Esophagus muscularis mucosa (tissue), 4 donors: ENCODE measurements around the gene THSD4. TPM values are rescaled to one million over a fixed set of nuclear protein-coding genes. Genes with fewer than 3 reads are reported as not detected.
A peak's percentile ranks its signal among the peaks of the same experiment; 100 is the strongest.

Source experiments
- DNase-seq: peaks from one replicate; pipeline ENCODE4 v3.0.0-alpha.2; 2017; ENCODE audit errors: extremely low spot score
- H3K27ac ChIP-seq, 4 donors: fragments of 200-600 bp; sonication (generic); replicated peaks in 1 of 4; 1 replicate in 3 of 4; 2 replicates in 1 of 4; pipeline ENCODE4 v1.5.1; 2016 to 2019; ENCODE audit warnings: mild to moderate bottlenecking in 1 of 4
- H3K27me3 ChIP-seq, 4 donors: fragments of 200-600 bp; sonication (generic); one replicate each; pipeline versions ENCODE4 v1.5.1 to v1.6.0; 2016 to 2019
- H3K36me3 ChIP-seq, 4 donors: fragments of 200-600 bp; sonication (generic); one replicate each; pipeline ENCODE4 v1.5.1; 2016 to 2019
- H3K4me1 ChIP-seq, 4 donors: fragments of 200-600 bp; sonication (generic); one replicate each; pipeline ENCODE4 v1.5.1; 2016 to 2019
- H3K4me3 ChIP-seq, 4 donors: fragments of 200-600 bp; sonication (generic); 1 replicate in 2 of 4; 2 replicates in 2 of 4; pipeline ENCODE4 v1.5.1; 2016 to 2019; ENCODE audit warnings: mild to moderate bottlenecking in 4 of 4, moderate library complexity in 1 of 4
- H3K9me3 ChIP-seq, 4 donors: fragments of 200-600 bp; sonication (generic); 1 replicate in 3 of 4; 2 replicates in 1 of 4; pipeline ENCODE4 v1.5.1; 2016 to 2019
- EP300 ChIP-seq: sonication (generic); formaldehyde crosslinking; IDR thresholded peaks from one replicate; pipeline ENCODE4 v1.6.1; 2017; ENCODE audit warnings: antibody characterized with exemption
- POLR2A ChIP-seq: fragments of 450-650 bp; IDR thresholded peaks from one replicate; pipeline ENCODE4 v1.6.1; 2017; ENCODE audit warnings: antibody characterized with exemption, moderate library complexity, mild to moderate bottlenecking, low read depth
- POLR2AphosphoS5 ChIP-seq, 2 donors: sonication (generic); formaldehyde crosslinking; IDR thresholded peaks; one replicate each; pipeline ENCODE4 v1.6.1; 2017; ENCODE audit warnings: antibody characterized with exemption in 2 of 2
- WGBS: methylation state at CpG from one replicate; pipeline ENCODE4 v1.1.5; 2018; 5-methylcytosine and 5-hydroxymethylcytosine counted together
- intact Hi-C: fragments of 100-400 bp; cut with DNase I; formaldehyde crosslinking; loops from one replicate; pipeline ENCODE4 v1.15.1; 2023
- total RNA-seq, 4 donors: library from RNA; depleted of rRNA; stranded (reverse); fragments of >200 nt; gene quantifications; one replicate each; pipeline versions ENCODE4 v1.1.0 to v1.2.1, GENCODE V29; 2016
- TF ChIP-seq, protein P1 (sequence below), 3 experiments: fragments of 200-600 bp in 2 of 3; fragments of 450-650 bp in 1 of 3; sonication (generic) in 2 of 3; IDR thresholded peaks; one replicate each; pipeline ENCODE4 v1.5.1; 2017 to 2019; ENCODE audit warnings: antibody characterized with exemption in 3 of 3, mild to moderate bottlenecking in 2 of 3, moderate library complexity in 1 of 3

Gene THSD4
- total RNA-seq, 4 donors from 2014 or later = 3.2 to 6.6 (median 5.6) TPM

DNA sequence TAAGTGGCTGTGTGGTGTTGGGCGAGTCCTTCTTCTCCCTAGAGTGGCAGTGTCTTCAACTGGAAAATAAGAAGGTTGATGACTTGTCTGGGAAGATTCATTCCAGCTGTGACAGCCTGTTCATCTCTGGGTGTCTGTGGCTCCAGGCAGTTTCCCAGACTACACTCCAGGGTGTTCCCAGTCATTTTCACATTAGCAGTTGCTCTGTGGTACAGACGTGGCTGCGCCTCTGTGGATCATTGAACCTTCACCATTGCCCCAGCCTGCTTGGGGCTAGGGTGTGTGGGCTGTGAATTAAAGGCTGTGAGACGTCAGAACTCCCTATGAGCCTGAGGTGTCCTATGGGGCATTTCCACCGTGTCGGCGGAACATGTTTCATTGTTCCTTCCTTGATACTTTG lies 455.5 kb downstream of the THSD4 start:
- H3K4me3 ChIP-seq = no peak overlapping the region
- H3K36me3 ChIP-seq = no peaks in the 10 kb centered on the region
- no peak overlapping the region for H3K27ac ChIP-seq
- TF ChIP-seq EP300 = no peak
- TF ChIP-seq, protein P1, sequence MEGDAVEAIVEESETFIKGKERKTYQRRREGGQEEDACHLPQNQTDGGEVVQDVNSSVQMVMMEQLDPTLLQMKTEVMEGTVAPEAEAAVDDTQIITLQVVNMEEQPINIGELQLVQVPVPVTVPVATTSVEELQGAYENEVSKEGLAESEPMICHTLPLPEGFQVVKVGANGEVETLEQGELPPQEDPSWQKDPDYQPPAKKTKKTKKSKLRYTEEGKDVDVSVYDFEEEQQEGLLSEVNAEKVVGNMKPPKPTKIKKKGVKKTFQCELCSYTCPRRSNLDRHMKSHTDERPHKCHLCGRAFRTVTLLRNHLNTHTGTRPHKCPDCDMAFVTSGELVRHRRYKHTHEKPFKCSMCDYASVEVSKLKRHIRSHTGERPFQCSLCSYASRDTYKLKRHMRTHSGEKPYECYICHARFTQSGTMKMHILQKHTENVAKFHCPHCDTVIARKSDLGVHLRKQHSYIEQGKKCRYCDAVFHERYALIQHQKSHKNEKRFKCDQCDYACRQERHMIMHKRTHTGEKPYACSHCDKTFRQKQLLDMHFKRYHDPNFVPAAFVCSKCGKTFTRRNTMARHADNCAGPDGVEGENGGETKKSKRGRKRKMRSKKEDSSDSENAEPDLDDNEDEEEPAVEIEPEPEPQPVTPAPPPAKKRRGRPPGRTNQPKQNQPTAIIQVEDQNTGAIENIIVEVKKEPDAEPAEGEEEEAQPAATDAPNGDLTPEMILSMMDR (IDR thresholded peaks at IDR 0.05) = no peak
- TF ChIP-seq POLR2A = no peak
- no peak for TF ChIP-seq POLR2AphosphoS5 (IDR thresholded peaks at IDR 0.05)
- peaks cover 0 to 7% (median 0%) of the 10 kb centered on the region in 4 donors for H3K4me1 ChIP-seq
- intact Hi-C loops = loop anchor here (5.0 kb wide), 2 partner anchors 82 to 162 kb away; no protein-coding TSS in a partner anchor
- WGBS = 91% methylated on average over 7 of the region's 7 CpGs
- H3K9me3 ChIP-seq = no peaks in the 10 kb centered on the region
- no peaks in the 10 kb centered on the region for H3K27me3 ChIP-seq
- peak; percentile 66 for DNase-seq

DNA sequence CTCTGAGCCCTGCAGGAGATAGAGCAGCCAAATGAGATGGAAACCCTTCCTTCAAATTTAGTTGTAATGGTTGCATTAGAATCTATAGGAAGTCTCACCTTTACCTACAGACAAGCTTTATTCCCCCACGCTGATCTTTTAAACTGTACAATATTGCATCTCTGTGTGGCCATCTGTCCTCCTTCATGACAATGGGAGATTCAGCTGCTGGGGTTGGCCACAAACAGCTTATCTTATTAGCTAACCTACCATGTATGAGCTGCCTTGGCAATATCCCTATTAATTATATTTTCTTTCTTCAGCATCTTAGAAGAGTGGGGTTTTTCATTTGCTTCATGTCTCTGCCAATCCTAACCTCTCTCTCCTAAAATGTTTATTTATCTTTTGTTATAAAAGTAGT lies 456.4 kb downstream of the THSD4 start:
- Histone ChIP-seq H3K4me1 (peaks cover 0 to 7% (median 0%) of the 10 kb centered on the region in 4 donors), H3K9me3 (no peaks in the 10 kb centered on the region), H3K36me3 (no peaks in the 10 kb centered on the region), H3K27ac (no peak overlapping the region), H3K4me3 (no peak overlapping the region), H3K27me3 (no peaks in the 10 kb centered on the region)
- DNase-seq = no peak
- 94% methylated on average over 1 of the region's 1 CpG for WGBS
- TF ChIP-seq, protein P1 (IDR thresholded peaks at IDR 0.05) = no peak
- TF ChIP-seq POLR2AphosphoS5 (IDR thresholded peaks at IDR 0.05) (no peak), EP300 (no peak), POLR2A (no peak)
- intact Hi-C loops = loop anchor here (5.0 kb wide), 2 partner anchors 81 to 161 kb away; no protein-coding TSS in a partner anchor

DNA sequence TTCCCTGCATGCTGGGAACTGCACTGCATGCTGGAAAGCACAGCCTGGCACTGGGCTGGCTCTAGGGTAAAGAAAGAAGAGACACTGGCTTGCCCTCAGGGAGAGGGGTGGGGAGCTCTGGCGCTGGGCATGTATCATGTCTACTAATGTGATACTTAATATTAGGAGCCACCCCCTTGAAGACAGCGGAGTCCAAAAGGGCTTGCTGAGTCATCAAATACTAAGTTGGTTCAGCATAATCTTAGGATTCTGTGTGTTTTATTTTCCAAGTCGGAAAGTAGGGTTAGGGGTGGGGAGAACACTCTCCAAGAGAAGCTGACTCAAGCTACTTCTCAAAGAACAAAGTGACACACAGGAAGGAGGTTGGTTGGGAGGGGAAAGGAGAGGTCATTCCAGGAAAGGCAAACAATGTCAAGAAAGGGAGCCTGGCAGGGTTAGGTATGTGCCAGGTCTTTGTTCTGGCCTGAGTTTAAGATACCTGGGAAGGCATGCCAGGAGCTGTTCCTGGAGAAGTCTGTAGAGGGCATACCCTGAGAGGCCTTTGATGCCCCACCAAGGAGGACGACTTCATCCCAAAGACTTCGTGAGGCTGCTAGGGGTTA lies 457.3 kb downstream of the THSD4 start:
- no peak overlapping the region for H3K27ac ChIP-seq
- TF ChIP-seq EP300 = no peak
- TF ChIP-seq, protein P1 (IDR thresholded peaks at IDR 0.05) = peak in 2 of 3 experiments; percentile 17 to 32
- TF ChIP-seq POLR2A = no peak
- H3K4me3 ChIP-seq = no peak overlapping the region
- WGBS = 70% methylated on average over 5 of the region's 5 CpGs
- H3K36me3 ChIP-seq = no peaks in the 10 kb centered on the region
- no peaks in the 10 kb centered on the region for H3K27me3 ChIP-seq
- H3K9me3 ChIP-seq = no peaks in the 10 kb centered on the region
- peaks cover 0 to 7% (median 0%) of the 10 kb centered on the region in 4 donors for H3K4me1 ChIP-seq
- intact Hi-C loops = loop anchor here (5.0 kb wide), 2 partner anchors 80 to 160 kb away; no protein-coding TSS in a partner anchor
- peak; percentile 42 for DNase-seq

DNA sequence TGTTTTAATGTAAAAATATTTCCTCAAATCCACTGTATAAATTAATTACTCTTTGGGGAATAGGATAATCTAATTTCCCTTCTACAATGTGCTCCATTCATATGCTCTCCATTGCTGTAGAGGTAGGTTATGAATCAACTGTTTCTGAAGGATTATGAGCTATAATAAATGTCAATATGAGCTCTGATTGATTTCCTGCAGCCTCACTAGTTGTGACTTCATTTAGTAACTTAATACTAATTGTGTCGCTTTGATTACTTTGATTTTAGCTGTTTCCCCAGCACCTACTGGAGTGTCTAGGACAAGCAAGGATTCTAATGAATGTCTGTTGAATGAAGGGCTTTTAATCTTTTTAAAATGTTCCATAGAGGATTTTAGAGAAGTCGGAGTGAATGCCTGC lies 458.3 kb downstream of the THSD4 start:
- DNase-seq = no peak
- 69% methylated on average over 2 of the region's 2 CpGs for WGBS

More for the DNA sequence above, 458.3 kb downstream of the THSD4 start:
- Histone ChIP-seq H3K4me1 (peaks cover 0 to 7% (median 0%) of the 10 kb centered on the region in 4 donors), H3K27me3 (no peaks in the 10 kb centered on the region), H3K9me3 (no peaks in the 10 kb centered on the region), H3K27ac (no peak overlapping the region), H3K36me3 (no peaks in the 10 kb centered on the region), H3K4me3 (no peak overlapping the region)
- intact Hi-C loops = loop anchor here (5.0 kb wide), 2 partner anchors 79 to 159 kb away; no protein-coding TSS in a partner anchor
- TF ChIP-seq POLR2AphosphoS5 (IDR thresholded peaks at IDR 0.05) (no peak), POLR2A (no peak), EP300 (no peak)
- TF ChIP-seq, protein P1 (IDR thresholded peaks at IDR 0.05) = no peak
